Measurements from ENCODE around the gene MAP3K20.

DNA sequence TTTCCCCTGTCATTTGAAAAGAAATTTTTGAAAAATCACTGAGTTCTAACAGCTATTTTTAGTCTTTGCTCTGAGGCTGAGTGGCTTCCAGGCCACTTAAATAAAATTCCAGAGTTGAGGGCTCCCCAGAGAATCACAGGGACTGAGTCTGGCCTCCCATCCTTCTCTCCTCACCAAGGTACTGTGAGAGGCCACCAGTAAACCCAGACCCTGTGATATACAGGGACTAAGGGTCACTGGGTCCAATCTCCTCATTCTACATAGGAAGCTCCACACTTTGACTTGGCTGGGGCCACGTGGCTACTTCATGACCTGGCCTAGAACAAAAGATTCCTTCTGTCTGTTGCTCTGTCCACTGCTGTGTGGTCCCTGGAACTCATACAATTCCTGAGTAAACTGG lies 155.8 kb downstream of the MAP3K20 start:
- TF ChIP-seq, protein P1, sequence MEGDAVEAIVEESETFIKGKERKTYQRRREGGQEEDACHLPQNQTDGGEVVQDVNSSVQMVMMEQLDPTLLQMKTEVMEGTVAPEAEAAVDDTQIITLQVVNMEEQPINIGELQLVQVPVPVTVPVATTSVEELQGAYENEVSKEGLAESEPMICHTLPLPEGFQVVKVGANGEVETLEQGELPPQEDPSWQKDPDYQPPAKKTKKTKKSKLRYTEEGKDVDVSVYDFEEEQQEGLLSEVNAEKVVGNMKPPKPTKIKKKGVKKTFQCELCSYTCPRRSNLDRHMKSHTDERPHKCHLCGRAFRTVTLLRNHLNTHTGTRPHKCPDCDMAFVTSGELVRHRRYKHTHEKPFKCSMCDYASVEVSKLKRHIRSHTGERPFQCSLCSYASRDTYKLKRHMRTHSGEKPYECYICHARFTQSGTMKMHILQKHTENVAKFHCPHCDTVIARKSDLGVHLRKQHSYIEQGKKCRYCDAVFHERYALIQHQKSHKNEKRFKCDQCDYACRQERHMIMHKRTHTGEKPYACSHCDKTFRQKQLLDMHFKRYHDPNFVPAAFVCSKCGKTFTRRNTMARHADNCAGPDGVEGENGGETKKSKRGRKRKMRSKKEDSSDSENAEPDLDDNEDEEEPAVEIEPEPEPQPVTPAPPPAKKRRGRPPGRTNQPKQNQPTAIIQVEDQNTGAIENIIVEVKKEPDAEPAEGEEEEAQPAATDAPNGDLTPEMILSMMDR (conservative IDR thresholded peaks at IDR 0.05 in 1 of 2, IDR thresholded peaks at IDR 0.05 in 1 of 2; ENCODE audit: extremely low read depth in 1 of 2, insufficient read depth in 1 of 2, low read depth in 1 of 2, low read length in 2 of 2) = no peak
- TF ChIP-seq EZH2 (IDR thresholded peaks at IDR 0.05; ENCODE audit: borderline replicate concordance, low read length) = no peak
